HS-5 (cell line): ENCODE data around the gene LRRC8B.
A peak's percentile ranks its signal among the peaks of the same experiment; 100 is the strongest.
"Not testable (repeated sequence)": the region's sequence is repeated elsewhere in the genome, so short reads cannot be mapped to it uniquely, and the experiment has no call there.

Experiments used
- DNase-seq: peaks from one replicate; pipeline ENCODE4 v3.0.0-alpha.2; 2012; ENCODE audit warnings: low read depth

Gene LRRC8B

GRCh38 chr1:89584211-89584610, 59.6 kb downstream of the LRRC8B start:
- no peak for DNase-seq

- DNase-seq: no peak
Observed at GRCh38 chr1:89584781-89585180, 60.2 kb downstream of the LRRC8B start.

GRCh38 chr1:89587729-89588161, 63.1 kb downstream of the LRRC8B start:
- DNase-seq: no peak

GRCh38 chr1:89588480-89588879, 63.9 kb downstream of the LRRC8B start:
- no peak for DNase-seq

- no peak for DNase-seq
Observed at GRCh38 chr1:89589515-89589914, 64.9 kb downstream of the LRRC8B start.

GRCh38 chr1:89590341-89591080, 65.9 kb downstream of the LRRC8B start:
- no peak for DNase-seq

GRCh38 chr1:89592861-89593302, 68.3 kb downstream of the LRRC8B start:
- DNase-seq: not testable (repeated sequence)

GRCh38 chr1:89594096-89594740, 69.6 kb downstream of the LRRC8B start:
- DNase-seq: no peak

GRCh38 chr1:89596698-89597097, 72.1 kb downstream of the LRRC8B start:
- DNase-seq: no peak

- DNase-seq: no peak
Observed at GRCh38 chr1:89598450-89599331, 74.1 kb downstream of the LRRC8B start.

- DNase-seq: no peak
Observed at GRCh38 chr1:89599332-89599630, 74.7 kb downstream of the LRRC8B start.

GRCh38 chr1:89600451-89601224, 76.0 kb downstream of the LRRC8B start:
- DNase-seq: no peak

GRCh38 chr1:89602871-89603404, 78.3 kb downstream of the LRRC8B start:
- no peak for DNase-seq

GRCh38 chr1:89603651-89604413, 79.2 kb downstream of the LRRC8B start:
- DNase-seq: no peak

- no peak for DNase-seq
Observed at GRCh38 chr1:89604414-89604735, 79.7 kb downstream of the LRRC8B start.

- peak; percentile 76 for DNase-seq
Observed at GRCh38 chr1:89605692-89606091, 81.1 kb downstream of the LRRC8B start.

- no peak for DNase-seq
Observed at GRCh38 chr1:89606227-89606980, 81.8 kb downstream of the LRRC8B start.

- DNase-seq: no peak
Observed at GRCh38 chr1:89607156-89607555, 82.5 kb downstream of the LRRC8B start.

GRCh38 chr1:89607586-89608318, 83.1 kb downstream of the LRRC8B start:
- no peak for DNase-seq
